Measurements from ENCODE around the gene SYNDIG1. TPM values are rescaled to one million over a fixed set of nuclear protein-coding genes. Genes with fewer than 3 reads are reported as not detected.

The SYNDIG1 gene
- total RNA-seq, 1 donor = 2.2 TPM

- peaks cover 2% of the 10 kb centered on the region for H3K27me3 ChIP-seq (ENCODE audit: insufficient read depth, low read length)
- no peaks in the 10 kb centered on the region for H3K79me2 ChIP-seq (ENCODE audit: insufficient read depth, low read length)
- H3K36me3 ChIP-seq (ENCODE audit: insufficient read depth, low read length) = no peaks in the 10 kb centered on the region
- no peak overlapping the region for H2AFZ ChIP-seq (ENCODE audit: low read length)
- no peak for TF ChIP-seq CTCF (IDR thresholded peaks at IDR 0.05; ENCODE audit: extremely low read depth, low read depth, low read length)
- H3K4me1 ChIP-seq (ENCODE audit: insufficient read depth, low read length) = no peaks in the 10 kb centered on the region
- no peaks in the 10 kb centered on the region for H4K20me1 ChIP-seq (ENCODE audit: insufficient read depth, low read length)
- no peak overlapping the region for H3K4me3 ChIP-seq (ENCODE audit: insufficient read depth, low read length)
- H3K27ac ChIP-seq (ENCODE audit: low read depth, low read length) = no peak overlapping the region
- no peak overlapping the region for H3K4me2 ChIP-seq (ENCODE audit: insufficient read depth, low read length)
- no peaks in the 10 kb centered on the region for H3K9me3 ChIP-seq (ENCODE audit: low read depth, low read length)
- DNase-seq (ENCODE audit: insufficient read length, low spot score, missing footprints) = no peak
Observed at GRCh38 chr20:24545168-24545567, 75.7 kb downstream of the SYNDIG1 start.

GRCh38 chr20:24546232-24546892, 76.9 kb downstream of the SYNDIG1 start:
- Histone ChIP-seq H3K79me2 (ENCODE audit: insufficient read depth, low read length) (no peaks in the 10 kb centered on the region), H3K4me2 (ENCODE audit: insufficient read depth, low read length) (no peak overlapping the region), H2AFZ (ENCODE audit: low read length) (no peak overlapping the region), H4K20me1 (ENCODE audit: insufficient read depth, low read length) (no peaks in the 10 kb centered on the region), H3K27ac (ENCODE audit: low read depth, low read length) (no peak overlapping the region), H3K9me3 (ENCODE audit: low read depth, low read length) (no peaks in the 10 kb centered on the region), H3K27me3 (ENCODE audit: insufficient read depth, low read length) (peaks cover 2% of the 10 kb centered on the region), H3K4me3 (ENCODE audit: insufficient read depth, low read length) (no peak overlapping the region), H3K36me3 (ENCODE audit: insufficient read depth, low read length) (no peaks in the 10 kb centered on the region), H3K4me1 (ENCODE audit: insufficient read depth, low read length) (no peaks in the 10 kb centered on the region)
- no peak for TF ChIP-seq CTCF (IDR thresholded peaks at IDR 0.05; ENCODE audit: extremely low read depth, low read depth, low read length)
- DNase-seq (ENCODE audit: insufficient read length, low spot score, missing footprints) = no peak

GRCh38 chr20:24547967-24548366, 78.5 kb downstream of the SYNDIG1 start:
- Histone ChIP-seq H3K4me1 (ENCODE audit: insufficient read depth, low read length) (no peaks in the 10 kb centered on the region), H2AFZ (ENCODE audit: low read length) (no peak overlapping the region)
- no peak for DNase-seq (ENCODE audit: insufficient read length, low spot score, missing footprints)

More at GRCh38 chr20:24547967-24548366, 78.5 kb downstream of the SYNDIG1 start:
- Histone ChIP-seq H3K27me3 (ENCODE audit: insufficient read depth, low read length) (no peaks in the 10 kb centered on the region), H3K79me2 (ENCODE audit: insufficient read depth, low read length) (no peaks in the 10 kb centered on the region), H3K4me2 (ENCODE audit: insufficient read depth, low read length) (no peak overlapping the region), H3K9me3 (ENCODE audit: low read depth, low read length) (no peaks in the 10 kb centered on the region), H3K36me3 (ENCODE audit: insufficient read depth, low read length) (no peaks in the 10 kb centered on the region), H3K27ac (ENCODE audit: low read depth, low read length) (no peak overlapping the region), H3K4me3 (ENCODE audit: insufficient read depth, low read length) (no peak overlapping the region), H4K20me1 (ENCODE audit: insufficient read depth, low read length) (no peaks in the 10 kb centered on the region)
- no peak for TF ChIP-seq CTCF (IDR thresholded peaks at IDR 0.05; ENCODE audit: extremely low read depth, low read depth, low read length)
